ENCODE measurements around the gene EXT2. TPM values are rescaled to one million over a fixed set of nuclear protein-coding genes. Genes with fewer than 3 reads are reported as not detected.

The EXT2 gene
- total RNA-seq, 1 donor from 2014 or later = 53.7 TPM

DNA sequence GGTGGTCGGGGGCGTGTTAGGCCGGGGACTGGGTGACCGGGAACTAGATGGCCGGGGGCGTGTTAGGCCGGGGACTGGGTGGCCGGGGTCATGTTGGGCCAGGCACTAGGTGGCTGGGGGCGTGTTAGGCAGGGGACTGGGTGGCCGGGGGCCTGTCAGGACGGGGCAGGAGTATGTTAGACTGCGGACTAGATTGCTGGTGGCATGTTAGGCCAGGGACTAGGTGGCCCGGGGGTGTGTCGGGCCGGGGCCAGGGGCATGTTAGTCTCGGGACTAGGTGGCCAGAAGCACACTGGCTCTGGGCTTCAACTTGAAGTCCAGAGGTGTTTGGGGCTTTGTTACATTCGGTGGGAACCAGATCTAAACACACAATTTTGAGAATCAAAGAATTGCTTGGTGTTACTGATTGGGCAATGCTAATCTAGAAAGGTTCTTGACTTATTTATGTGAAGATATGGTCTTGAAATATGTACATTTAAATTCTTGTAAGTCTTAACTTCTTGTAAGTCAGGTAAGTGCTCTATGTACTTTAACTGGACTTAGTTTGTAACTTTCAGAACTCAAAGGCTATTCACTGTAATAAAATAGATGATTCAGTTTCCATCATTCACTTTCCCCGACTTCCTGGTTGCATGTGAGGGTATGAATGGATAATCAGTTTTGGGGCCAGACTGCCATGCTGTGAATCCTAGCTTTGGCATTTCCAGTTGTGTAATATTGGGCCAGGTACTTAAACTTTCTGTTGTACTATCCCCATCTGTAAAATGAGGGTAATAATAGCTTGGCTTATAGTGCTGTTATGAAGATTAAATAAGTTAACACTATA lies 1.1 kb downstream of the EXT2 start:
- Histone ChIP-seq H3K4me1 (peaks cover 15% of the 10 kb centered on the region), H3K4me3 (peak overlapping the region; percentile 91), H3K36me3 (peaks cover 5% of the 10 kb centered on the region), H3K27ac (no peak overlapping the region), H3K9me3 (no peaks in the 10 kb centered on the region), H3K27me3 (ENCODE audit: low read depth) (no peaks in the 10 kb centered on the region)
- DNase-seq (no peak), ATAC-seq (peak in 1 of 2 donors; percentile 39)
- TF ChIP-seq, protein P1, sequence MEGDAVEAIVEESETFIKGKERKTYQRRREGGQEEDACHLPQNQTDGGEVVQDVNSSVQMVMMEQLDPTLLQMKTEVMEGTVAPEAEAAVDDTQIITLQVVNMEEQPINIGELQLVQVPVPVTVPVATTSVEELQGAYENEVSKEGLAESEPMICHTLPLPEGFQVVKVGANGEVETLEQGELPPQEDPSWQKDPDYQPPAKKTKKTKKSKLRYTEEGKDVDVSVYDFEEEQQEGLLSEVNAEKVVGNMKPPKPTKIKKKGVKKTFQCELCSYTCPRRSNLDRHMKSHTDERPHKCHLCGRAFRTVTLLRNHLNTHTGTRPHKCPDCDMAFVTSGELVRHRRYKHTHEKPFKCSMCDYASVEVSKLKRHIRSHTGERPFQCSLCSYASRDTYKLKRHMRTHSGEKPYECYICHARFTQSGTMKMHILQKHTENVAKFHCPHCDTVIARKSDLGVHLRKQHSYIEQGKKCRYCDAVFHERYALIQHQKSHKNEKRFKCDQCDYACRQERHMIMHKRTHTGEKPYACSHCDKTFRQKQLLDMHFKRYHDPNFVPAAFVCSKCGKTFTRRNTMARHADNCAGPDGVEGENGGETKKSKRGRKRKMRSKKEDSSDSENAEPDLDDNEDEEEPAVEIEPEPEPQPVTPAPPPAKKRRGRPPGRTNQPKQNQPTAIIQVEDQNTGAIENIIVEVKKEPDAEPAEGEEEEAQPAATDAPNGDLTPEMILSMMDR (IDR thresholded peaks at IDR 0.05) = no peak
- intact Hi-C loops (cut with DNase I) = no loop called here

DNA sequence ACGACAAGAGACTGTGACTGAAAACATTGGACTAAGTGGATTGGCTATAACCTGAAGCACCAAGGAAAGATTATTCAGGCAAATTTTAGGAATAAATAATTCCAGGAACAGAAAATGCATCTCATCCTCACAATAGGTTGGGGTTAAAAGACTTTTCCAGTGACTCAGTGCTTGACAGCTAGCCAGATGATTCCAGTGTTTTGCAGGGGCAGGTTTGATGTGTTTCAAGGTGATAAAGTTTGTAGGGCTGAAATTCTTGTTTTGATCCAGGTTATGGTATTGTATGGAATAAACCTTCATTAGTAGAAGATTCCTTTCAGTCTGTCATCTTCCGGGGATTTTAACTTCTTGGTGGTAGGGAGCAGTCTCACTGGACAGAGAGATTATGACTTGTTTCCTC lies 2.3 kb downstream of the EXT2 start:
- TF ChIP-seq, protein P1 (IDR thresholded peaks at IDR 0.05) = no peak
- no peak overlapping the region for H3K27ac ChIP-seq
- no peak overlapping the region for H3K4me3 ChIP-seq
- H3K27me3 ChIP-seq (ENCODE audit: low read depth) = no peaks in the 10 kb centered on the region
- no peaks in the 10 kb centered on the region for H3K9me3 ChIP-seq
- ATAC-seq (no peak), DNase-seq (no peak)
- intact Hi-C loops (cut with DNase I) = no loop called here
- H3K4me1 ChIP-seq = peaks cover 15% of the 10 kb centered on the region
- H3K36me3 ChIP-seq = peaks cover 5% of the 10 kb centered on the region

DNA sequence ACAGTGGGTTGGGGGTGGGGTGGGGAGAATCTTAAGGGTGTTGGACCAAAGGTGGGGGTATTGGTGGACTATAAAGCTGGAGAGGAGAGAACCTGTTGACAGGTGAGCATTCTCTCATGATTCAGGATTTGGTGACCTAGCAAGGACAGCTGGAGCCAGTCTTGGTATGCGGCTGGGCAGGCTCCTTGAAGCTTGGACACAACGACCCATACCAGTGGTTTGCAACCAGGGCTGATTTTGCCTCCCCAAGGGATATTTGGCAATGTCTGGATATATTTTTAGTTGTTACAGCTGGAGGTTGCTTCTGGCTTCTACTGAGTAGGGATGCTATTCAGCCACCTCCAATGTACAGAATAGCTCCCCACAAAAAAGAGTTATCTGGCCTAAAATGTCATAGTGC lies 5.6 kb downstream of the EXT2 start:
- Histone ChIP-seq H3K27ac (no peak overlapping the region), H3K4me3 (no peak overlapping the region), H3K9me3 (no peaks in the 10 kb centered on the region), H3K36me3 (peaks cover 5% of the 10 kb centered on the region), H3K27me3 (ENCODE audit: low read depth) (no peaks in the 10 kb centered on the region), H3K4me1 (peaks cover 10% of the 10 kb centered on the region)
- no peak for DNase-seq
- ATAC-seq = no peak
- TF ChIP-seq, protein P1 (IDR thresholded peaks at IDR 0.05) = no peak
- intact Hi-C loops (cut with DNase I) = no loop called here

DNA sequence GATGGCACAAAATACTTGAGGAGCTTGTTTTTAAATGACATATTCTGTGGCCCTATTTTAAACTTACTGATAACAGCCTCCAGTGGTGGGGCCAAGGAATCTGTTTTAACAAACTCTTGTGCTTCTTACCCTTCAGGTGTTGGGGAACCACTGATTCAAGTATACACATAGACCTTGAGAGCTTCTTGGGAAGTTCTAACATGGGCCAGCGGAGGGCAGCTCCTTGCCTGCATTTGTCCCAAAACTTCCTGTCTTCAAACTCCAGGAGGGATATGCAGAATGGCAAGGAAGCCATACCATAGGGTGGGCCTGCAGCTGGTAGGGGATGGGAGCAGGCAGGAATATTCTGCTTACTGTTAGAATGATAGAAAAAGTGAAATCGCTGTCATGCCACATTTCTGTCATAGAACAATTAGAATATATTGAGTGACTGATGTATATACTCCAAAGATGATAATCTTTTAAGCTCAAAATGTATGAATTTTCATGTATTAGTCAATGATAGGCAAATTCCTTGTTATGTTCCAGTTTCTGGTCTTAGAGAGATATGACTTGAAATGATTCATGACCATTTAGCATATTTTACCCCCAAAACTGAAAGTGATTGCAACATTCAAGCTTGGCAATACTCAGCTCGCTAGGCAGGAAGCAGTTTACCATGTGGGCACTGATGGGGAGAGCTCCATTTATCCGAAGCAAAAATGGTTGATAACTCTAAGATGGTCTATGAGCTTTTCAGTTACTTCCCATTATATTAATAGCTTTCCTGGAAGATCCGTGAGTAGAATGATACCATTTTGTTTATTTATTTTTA lies 9.2 kb downstream of the EXT2 start:
- Histone ChIP-seq H3K27ac (no peak overlapping the region), H3K36me3 (peaks cover 27% of the 10 kb centered on the region), H3K4me1 (no peaks in the 10 kb centered on the region), H3K27me3 (ENCODE audit: low read depth) (no peaks in the 10 kb centered on the region), H3K4me3 (no peak overlapping the region), H3K9me3 (no peaks in the 10 kb centered on the region)
- intact Hi-C loops (cut with DNase I) = no loop called here
- TF ChIP-seq, protein P1 (IDR thresholded peaks at IDR 0.05) = no peak
- no peak for ATAC-seq
- DNase-seq = no peak

DNA sequence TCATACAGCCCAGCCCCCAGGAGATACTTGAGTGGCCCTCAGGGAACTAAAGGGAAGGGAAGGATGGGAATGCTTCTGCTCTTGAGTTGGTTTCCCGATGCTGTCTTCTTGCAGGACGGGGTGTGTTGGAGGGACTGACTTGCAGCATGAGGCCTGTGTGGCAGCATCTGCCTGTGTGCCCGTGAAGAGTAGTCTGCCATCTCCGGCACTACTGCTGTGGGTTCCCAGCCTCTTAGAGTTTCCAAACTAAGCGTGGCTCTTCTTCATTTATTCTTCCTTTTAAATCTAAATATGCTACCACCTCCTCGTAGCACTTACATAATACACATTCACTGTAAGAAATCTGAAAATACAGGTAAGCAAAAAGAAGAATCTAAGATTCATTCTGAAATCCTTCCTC lies 12.8 kb downstream of the EXT2 start:
- Histone ChIP-seq H3K27ac (no peak overlapping the region), H3K9me3 (no peaks in the 10 kb centered on the region), H3K4me1 (peaks cover 16% of the 10 kb centered on the region), H3K36me3 (peaks cover 39% of the 10 kb centered on the region), H3K4me3 (no peak overlapping the region), H3K27me3 (ENCODE audit: low read depth) (no peaks in the 10 kb centered on the region)
- no peak for ATAC-seq
- intact Hi-C loops (cut with DNase I) = no loop called here
- no peak for DNase-seq
- TF ChIP-seq, protein P1 (IDR thresholded peaks at IDR 0.05) = no peak

Data from lower lobe of right lung (tissue), 2 donors.